GM18511 (cell line): ENCODE results near the gene HSPA13.
A peak's percentile ranks its signal among the peaks of the same experiment; 100 is the strongest.
"Not testable (repeated sequence)": the region's sequence is repeated elsewhere in the genome, so short reads cannot be mapped to it uniquely, and the experiment has no call there.

Source experiments
- ATAC-seq: cut with Tn5 transposase; IDR thresholded peaks from one replicate; pipeline ENCODE4 v1.9.1; 2021; ENCODE audit warnings: mild to moderate bottlenecking, moderate library complexity; ENCODE audit not compliant: unreplicated experiment

HSPA13 gene

DNA sequence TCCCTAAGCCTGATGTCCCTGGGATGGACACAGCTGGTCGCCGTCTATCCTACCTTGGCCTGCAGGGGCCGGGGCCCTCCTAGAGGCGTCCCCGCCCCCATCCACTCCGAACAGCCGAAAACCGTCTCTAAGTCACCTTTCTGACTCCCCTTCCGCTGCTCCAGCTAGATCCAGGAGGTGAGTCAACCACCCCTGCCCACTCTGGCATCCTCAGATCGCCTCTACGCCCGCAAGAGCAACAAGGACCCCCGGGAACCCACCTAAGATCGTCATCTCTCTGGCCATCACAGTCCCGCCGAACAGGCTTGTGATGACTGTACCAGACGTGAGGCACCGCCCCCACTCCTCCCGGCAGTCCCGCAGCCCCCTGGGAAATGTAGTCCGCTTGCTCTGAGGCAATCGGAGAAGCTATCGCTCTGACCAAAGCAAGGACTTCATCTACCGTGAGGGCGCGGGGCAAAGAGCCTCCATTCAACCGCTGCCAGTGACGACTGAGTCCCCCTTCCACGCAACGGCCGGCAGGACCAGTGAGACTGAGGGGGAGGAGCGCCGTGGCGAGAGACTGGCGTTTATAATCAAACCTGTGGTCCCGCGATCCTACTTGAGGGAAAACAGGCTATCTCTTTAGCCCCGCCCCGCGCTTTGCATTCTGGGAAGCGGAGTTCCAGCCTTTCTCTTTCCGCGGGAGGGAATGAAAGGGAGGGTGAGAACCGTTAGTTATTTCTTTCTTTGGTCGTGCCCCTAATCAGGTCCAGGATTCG lies at the start of gene HSPA13:
TSS of gene HSPA13 (minus strand) at position 312 of the 761 bp plus-strand sequence. CDS start at position 285, 27 bp downstream.
- ATAC-seq, result peak; percentile 97

- no peak for ATAC-seq
These were observed 36.0 kb upstream of the HSPA13 start for GRCh38 chr21:14418920-14419319.

DNA sequence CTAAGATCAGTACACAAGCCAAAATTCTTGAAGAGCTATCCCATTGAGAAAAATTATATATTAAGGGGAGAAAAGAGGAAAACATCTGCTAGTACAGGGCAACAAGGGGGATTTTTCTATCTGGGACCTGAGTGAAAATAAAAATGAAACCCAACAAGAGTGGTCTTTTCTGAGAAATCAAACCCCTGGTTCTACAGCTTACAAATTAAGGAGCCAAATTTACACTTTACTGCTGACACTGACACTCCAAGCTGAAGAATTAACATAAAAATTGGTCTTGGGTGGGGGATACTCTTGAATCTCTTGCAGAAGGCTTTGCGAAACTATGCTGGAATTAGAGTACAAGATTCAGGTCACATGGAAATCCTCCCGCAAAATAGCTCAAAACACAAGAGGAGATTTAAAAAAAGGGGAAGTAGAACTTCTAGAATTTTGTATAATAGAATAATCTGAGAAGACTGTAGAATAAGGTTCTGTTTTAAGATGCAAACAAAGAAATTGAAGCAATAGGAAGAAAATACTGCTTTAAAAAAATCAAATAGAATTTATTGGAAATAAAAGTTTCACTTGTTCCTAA lies 32.1 kb upstream of the HSPA13 start:
- ATAC-seq, result peak; percentile 54

DNA sequence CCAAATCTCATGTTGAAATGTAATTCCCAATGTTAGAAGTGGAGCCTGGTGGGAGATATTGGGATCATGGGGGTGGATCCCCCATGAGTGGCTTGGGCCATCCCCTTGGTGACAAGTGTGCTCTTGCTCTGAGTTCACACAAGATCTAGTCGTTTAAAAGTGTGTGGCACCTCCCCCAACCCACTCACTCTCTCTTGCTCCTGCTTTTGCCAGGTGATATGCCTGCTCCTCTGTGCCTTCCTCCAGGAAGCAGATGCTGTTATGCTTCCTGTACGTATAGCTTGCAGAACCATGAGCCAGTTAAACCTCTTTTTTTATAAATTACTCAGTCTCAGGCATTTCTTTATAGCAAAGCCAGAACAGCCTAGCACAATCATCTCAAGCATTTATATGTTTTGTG lies 23.0 kb upstream of the HSPA13 start:
- ATAC-seq, result no peak

GRCh38 chr21:14405225-14405624 lies 22.3 kb upstream of the HSPA13 start:
- no peak for ATAC-seq

DNA sequence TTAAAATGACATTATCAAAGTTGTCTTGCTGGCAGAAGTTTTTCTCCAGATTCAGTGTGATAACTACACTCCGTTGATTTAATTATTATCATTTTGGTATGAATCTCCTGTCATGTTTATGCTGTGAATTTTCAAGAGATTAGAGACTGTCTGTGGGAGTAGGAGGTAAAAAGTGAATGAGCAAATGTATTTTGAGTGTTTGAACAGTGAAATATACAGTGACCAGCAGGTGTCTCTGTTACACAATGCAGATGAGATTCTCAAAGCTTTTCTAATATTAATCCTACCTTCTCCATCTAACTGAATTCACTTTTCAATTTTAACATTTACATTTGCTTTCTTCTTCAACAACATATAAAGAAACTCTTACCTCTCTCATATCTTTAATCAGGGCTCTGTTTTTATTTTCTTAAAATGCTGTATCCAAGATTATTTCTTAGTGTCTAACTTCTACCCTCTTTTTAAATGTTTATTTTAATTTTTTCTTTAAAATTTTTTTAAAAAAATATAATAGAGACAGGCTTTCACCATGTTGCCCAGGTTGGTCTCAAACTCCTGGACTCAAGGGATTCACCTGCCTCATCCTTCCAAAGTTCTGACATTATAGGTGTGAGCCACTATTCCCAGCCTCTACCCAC lies 20.9 kb upstream of the HSPA13 start:
- ATAC-seq, result peak; percentile 65

GRCh38 chr21:14401217-14401616 lies 18.3 kb upstream of the HSPA13 start:
- no peak for ATAC-seq

DNA sequence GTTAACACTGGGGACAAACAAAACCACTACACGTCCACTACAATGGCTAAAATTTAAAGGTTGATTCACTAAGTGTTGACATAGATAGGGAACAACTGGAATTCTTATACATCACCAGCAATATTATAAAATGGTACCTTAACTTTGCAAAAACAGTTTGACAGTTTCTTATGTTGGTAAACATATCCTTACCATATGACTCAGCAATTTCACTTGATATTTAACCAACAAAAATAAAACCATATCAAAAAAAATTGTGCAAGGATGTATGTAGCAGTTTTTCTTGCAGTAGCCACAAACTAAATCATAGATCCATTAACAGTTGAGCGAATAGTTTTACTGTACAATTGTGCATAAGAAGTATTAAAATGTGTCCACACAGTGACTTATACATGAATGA lies 5.3 kb upstream of the HSPA13 start:
- ATAC-seq, result no peak

- no peak for ATAC-seq
These were observed 1.5 kb upstream of the HSPA13 start for GRCh38 chr21:14384453-14384852.

DNA sequence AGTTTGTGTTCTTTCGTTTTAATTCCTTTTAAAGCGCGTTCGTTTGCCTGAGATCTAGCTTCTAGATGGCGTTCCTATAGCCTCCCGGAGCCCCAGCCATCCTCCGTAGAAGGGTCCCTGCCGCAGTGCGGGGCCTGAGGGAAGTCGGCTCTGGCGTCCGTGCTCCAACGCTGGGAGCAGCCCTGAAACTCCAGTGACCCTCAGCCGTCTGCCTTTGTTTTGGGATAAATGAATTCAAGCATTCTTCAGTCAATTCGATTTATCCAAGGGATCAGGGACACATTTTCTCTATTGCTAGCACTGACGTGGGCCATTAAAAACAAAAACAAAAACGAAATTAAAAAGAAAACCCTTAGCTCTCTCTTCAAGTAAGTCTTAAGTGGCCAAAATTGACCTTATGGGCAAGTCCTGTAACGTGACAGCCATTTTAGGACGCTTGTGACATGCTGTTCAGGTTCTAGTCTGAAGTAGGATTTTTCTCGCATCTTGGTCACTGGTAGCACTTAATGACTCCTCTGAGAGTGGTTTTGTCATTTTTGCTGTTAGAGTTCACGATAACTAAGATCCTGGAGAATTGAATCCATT lies 742 bp upstream of the HSPA13 start:
- ATAC-seq, result peak; percentile 38

DNA sequence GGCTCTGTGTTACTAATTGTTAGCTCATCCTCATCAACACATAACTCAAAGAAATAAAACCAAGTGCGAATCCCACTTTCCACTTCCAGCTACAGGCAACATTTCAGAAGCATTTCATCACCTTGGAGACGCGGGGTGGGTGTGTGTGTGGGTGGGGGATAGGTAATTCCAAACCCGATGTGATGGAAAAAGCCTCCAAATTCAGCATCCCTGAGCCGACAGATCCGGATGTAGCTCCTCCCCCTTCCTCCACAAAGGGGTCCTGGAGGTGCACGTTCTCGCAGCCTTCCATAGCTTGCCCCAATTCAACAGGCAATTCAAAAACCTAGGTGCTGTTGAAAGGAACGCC lies 486 bp downstream of the HSPA13 start:
- ATAC-seq, result peak; percentile 7

DNA sequence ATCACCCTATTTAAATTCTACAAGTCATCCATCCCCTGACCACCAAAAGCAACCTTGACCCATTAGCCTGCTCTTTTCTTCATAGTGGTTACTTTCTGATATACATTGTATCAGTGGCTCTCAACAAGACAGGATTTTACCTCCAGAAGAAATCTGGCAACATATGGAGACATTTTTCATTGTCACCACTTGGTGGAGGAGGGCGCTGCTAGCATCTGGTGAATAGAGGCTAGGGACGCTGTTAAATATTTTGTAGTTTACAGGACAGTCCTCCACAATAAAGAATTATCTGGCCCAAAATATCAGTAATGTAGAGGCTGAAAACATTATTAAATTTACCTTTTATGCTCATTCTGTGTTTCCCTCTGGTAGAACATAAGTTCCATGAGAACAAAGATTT lies 6.1 kb downstream of the HSPA13 start:
- ATAC-seq, result no peak

DNA sequence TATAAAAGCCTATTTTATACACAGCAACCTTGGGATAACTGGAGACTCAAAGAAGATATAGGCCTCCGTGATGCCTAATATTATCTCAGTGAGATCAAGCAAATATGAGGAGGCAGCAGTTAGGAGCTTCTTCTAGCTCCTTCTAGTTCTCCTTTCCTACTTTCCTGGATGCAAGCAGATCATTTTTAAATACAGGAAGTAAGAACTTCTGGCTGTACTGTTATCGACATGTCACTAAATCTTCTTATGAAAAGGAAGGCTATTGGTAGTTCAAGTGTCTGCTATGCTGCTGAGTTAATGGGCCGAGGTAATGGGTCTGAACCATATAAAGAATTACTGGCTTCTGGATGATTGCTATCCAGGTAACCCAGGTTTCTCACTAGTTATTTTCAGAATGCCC lies 15.9 kb downstream of the HSPA13 start:
- ATAC-seq, result no peak

DNA sequence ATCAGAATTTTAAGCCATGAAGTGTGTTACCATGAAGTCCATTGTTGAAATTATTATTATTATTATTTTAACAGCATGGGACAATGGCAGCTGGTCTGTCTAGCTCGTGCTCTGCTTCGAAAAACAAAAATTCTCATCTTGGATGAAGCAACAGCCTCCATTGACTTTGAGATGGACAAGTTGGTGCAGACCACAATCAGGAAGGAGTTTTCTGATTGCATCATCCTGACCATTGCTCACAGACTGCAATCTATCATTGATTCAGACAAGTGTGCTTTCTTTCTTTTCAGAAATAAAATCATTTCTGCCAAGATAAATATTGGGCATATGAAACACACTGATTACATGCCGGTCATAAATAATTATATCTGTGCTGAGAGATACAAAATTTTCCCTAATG lies 21.0 kb downstream of the HSPA13 start:
- no peak for ATAC-seq

DNA sequence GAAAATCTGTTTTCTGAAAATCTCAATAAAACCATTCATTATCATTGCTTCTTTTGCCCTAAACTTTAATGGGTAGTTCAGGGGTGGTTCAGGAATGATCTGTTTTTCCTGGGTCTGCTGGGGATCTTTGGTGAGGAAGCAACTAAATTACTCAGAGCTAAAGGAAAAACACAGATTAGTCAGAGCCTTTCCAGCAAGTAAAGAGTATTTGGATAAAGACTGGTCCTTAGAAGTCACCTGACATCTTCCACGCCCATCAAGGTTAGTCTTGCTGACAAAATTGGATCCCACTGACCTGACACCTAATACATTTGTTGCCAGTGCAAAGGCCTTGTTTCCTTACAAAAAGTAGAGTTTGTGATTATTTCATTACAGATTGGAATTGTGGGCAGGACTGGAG lies 24.2 kb downstream of the HSPA13 start:
- no peak for ATAC-seq

DNA sequence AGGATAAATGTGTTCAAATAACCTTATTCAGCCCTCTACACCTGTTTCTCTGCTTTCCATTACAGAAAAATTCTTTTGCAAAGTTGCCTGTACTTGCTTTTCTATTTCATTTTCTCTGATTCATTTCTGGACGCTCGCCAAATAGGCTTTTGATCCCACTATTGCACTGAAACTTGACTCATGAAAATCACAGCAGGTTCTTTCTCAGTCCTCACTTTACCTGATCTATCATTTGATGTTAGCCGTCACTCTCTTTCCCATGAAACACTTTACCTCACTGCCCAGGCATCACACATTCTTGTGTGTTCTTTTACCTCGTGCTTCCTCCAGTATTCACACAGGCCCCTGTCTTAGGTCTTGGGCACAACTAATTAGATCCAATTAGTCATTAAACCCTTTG lies 26.2 kb downstream of the HSPA13 start:
- no peak for ATAC-seq

- no peak for ATAC-seq
These were observed 28.4 kb downstream of the HSPA13 start for GRCh38 chr21:14354515-14354914.

DNA sequence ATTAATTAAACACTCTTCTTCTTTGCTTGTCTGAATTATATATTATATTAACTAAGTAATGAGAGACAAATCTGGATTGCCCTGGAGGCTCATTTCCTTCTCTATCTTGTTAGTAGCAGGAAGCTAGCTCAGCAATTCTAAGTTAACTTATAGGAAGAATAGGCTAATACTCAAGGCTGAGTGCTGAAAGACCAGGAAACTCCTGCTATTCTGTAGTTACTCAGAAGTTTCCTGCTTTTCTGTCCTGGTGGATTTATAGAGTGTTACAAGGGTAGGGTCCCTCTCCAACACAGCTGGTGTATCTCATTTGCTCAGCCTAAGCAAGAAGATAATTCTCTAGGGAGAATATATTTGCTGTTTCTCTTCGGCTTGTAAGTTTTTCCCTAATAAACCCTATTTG lies 29.2 kb downstream of the HSPA13 start:
- no peak for ATAC-seq

DNA sequence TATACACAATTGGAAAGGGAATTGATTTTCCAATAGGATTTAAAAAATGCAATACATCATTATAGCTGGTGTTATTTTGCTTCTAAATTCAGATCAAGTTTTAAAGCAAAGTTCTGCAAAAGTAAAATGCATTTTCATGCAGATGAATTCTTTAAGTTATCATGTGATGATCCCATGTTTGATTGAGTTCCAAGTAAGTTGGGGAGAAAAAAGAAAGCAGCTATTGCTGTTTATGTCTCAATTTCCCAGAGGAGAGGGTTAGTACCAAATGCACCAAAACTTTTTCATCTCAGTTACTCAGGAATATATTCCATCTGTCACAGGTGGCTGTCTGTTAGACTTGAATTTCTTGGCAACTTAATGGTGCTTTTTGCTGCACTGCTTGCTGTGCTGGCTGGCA lies 29.7 kb downstream of the HSPA13 start:
- no peak for ATAC-seq

DNA sequence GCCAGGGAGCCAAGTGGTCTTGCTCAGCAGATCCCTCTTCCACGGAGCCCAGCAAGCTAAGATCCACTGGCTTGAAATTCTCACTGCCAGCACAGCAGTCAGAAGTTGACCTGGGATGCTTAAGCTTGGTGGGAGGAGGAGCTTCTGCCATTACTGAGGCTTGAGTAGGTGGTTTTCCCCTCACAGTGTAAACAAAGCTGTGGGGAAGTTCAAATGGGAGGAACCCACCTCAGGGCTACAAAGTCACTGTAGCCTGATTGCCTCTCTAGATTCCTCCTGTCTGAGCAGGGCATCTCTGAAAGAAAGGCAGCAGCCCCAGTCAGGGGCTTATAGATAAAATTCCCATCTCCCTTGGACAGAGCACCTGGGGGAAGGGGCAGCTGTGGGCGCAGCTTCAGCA lies 55.6 kb downstream of the HSPA13 start:
- ATAC-seq, result not testable (repeated sequence)

- ATAC-seq, result no peak
These were observed 57.4 kb downstream of the HSPA13 start for GRCh38 chr21:14325595-14325994.
